Progenitor cell of endocrine pancreas (in vitro differentiated cells): ENCODE results near the gene RMDN3. TPM values are rescaled to one million over a fixed set of nuclear protein-coding genes. Genes with fewer than 3 reads are reported as not detected.

Source experiments
- DNase-seq: peaks from one replicate; pipeline ENCODE4 v3.0.0; 2021; ENCODE audit warnings: low spot score; ENCODE audit not compliant: unreplicated experiment
- H3K27ac Mint-ChIP-seq: 2 replicates; pipeline ENCODE4 v1.8.0; 2021; ENCODE audit warnings: mild to moderate bottlenecking, moderate library complexity, mixed read lengths
- H3K27me3 Mint-ChIP-seq: 2 replicates; pipeline ENCODE4 v1.8.0; 2021; ENCODE audit warnings: mixed read lengths
- H3K36me3 Mint-ChIP-seq: 2 replicates; pipeline ENCODE4 v1.8.0; 2022; ENCODE audit warnings: mixed read lengths; ENCODE audit not compliant: insufficient read depth
- H3K4me1 Mint-ChIP-seq: 2 replicates; pipeline ENCODE4 v1.8.0; 2021; ENCODE audit warnings: low read depth, mixed read lengths
- H3K4me3 Mint-ChIP-seq: 2 replicates; pipeline ENCODE4 v1.8.0; 2021; ENCODE audit warnings: low read depth, mild to moderate bottlenecking, moderate library complexity, mixed read lengths
- H3K9me3 Mint-ChIP-seq: 2 replicates; pipeline ENCODE4 v1.8.0; 2021; ENCODE audit warnings: low read depth, mixed read lengths
- CTCF ChIP-seq: fragments of 200-600 bp; sonication (generic); IDR thresholded peaks from one replicate; pipeline ENCODE4 v1.5.0; 2021; ENCODE audit warnings: antibody characterized with exemption, mild to moderate bottlenecking; ENCODE audit not compliant: unreplicated experiment
- long read RNA-seq: library from polyadenylated mRNA; unstranded; transcript quantifications from one replicate; pipeline ENCODE4 v2.0.0, GENCODE V29; 2020
- total RNA-seq: library from RNA; stranded (reverse); gene quantifications from 2 replicates; pipeline ENCODE4 v1.2.1, GENCODE V29; 2021

Gene RMDN3
- total RNA-seq: 23.4 and 25.9 TPM in 2 replicates
- long read RNA-seq, transcript RMDN3-202 (13 exons, 2,251 nt): major isoform, 73 of 124 reads
- long read RNA-seq, partial matches to known transcripts: 40 of 124 reads
- long read RNA-seq, other reads (novel, unspliced or antisense): 9 of 124 reads

- DNase-seq: peak; percentile 90
- Mint-ChIP-seq H3K27me3 (no peaks in the 10 kb centered on the region), H3K36me3 (peaks cover 1% of the 10 kb centered on the region), H3K27ac (peak within 1 kb of the TSS; percentile 99), H3K4me1 (peaks cover 9% of the 10 kb centered on the region), H3K9me3 (no peaks in the 10 kb centered on the region), H3K4me3 (peak within 1 kb of the TSS; percentile 93)
- TF ChIP-seq CTCF: no peak
These were observed at the start of gene RMDN3 for GRCh38 chr15:40754883-40755811. TSS of gene RMDN3 (minus strand) at chr15:40755254. CDS start at chr15:40754783, 471 bp downstream.

- no peak for DNase-seq
- TF ChIP-seq CTCF: no peak
- no peak overlapping the region for H3K4me3 Mint-ChIP-seq
- no peak overlapping the region for H3K27ac Mint-ChIP-seq
- no peaks in the 10 kb centered on the region for H3K9me3 Mint-ChIP-seq
- H3K36me3 Mint-ChIP-seq: peaks cover 4% of the 10 kb centered on the region
- no peaks in the 10 kb centered on the region for H3K27me3 Mint-ChIP-seq
- H3K4me1 Mint-ChIP-seq: peaks cover 17% of the 10 kb centered on the region
These were observed 48.6 kb upstream of the RMDN3 start for GRCh38 chr15:40803688-40804087.

GRCh38 chr15:40803076-40803475 is 48.0 kb upstream of the RMDN3 start:
- Mint-ChIP-seq H3K4me1 (peaks cover 19% of the 10 kb centered on the region), H3K27ac (no peak overlapping the region), H3K27me3 (no peaks in the 10 kb centered on the region), H3K9me3 (no peaks in the 10 kb centered on the region), H3K4me3 (no peak overlapping the region), H3K36me3 (peaks cover 4% of the 10 kb centered on the region)
- DNase-seq: no peak
- no peak for TF ChIP-seq CTCF

- peaks cover 5% of the 10 kb centered on the region for H3K36me3 Mint-ChIP-seq
- no peaks in the 10 kb centered on the region for H3K27me3 Mint-ChIP-seq
- no peaks in the 10 kb centered on the region for H3K9me3 Mint-ChIP-seq
- H3K4me1 Mint-ChIP-seq: peaks cover 12% of the 10 kb centered on the region
- peak overlapping the region; percentile 26 for H3K27ac Mint-ChIP-seq
- H3K4me3 Mint-ChIP-seq: no peak overlapping the region
- DNase-seq: no peak
- no peak for TF ChIP-seq CTCF
These were observed 44.5 kb upstream of the RMDN3 start for GRCh38 chr15:40799523-40799922.

GRCh38 chr15:40796512-40796911 is 41.5 kb upstream of the RMDN3 start:
- no peak for DNase-seq
- Mint-ChIP-seq H3K36me3 (peaks cover 10% of the 10 kb centered on the region), H3K27me3 (no peaks in the 10 kb centered on the region), H3K27ac (no peak overlapping the region), H3K9me3 (no peaks in the 10 kb centered on the region), H3K4me1 (peaks cover 21% of the 10 kb centered on the region), H3K4me3 (no peak overlapping the region)
- no peak for TF ChIP-seq CTCF
